Activated CD4-positive, alpha-beta memory T cell treated with anti-CD3 and anti-CD28 coated beads, Interleukin-2, amount 10 ng/mL, durations not matched to agents 7 days and 5 days (primary cell): ENCODE results near the gene MYOC. TPM values are rescaled to one million over a fixed set of nuclear protein-coding genes. Genes with fewer than 3 reads are reported as not detected.

Experiments used
- CTCF ChIA-PET: fragments of 350-600 bp; sonication (Branson Sonifier 250); formaldehyde crosslinking; loops from one replicate; lab custom pipeline; 2021; ENCODE audit warnings: antibody characterized with exemption, inconsistent platforms; lab: Charles Lee
- POLR2A ChIA-PET: fragments of 350-600 bp; sonication (Branson Sonifier 250); formaldehyde crosslinking; loops from one replicate; lab custom pipeline; 2021; ENCODE audit warnings: antibody characterized with exemption; lab: Charles Lee
- DNase-seq: peaks from one replicate; pipeline ENCODE4 v3.0.0-alpha.2; 2020
- H3K27ac Mint-ChIP-seq: one replicate; pipeline ENCODE4 v1.8.0; 2021; ENCODE audit warnings: mild to moderate bottlenecking, mixed read lengths
- H3K27me3 Mint-ChIP-seq: one replicate; pipeline ENCODE4 v1.8.0; 2021; ENCODE audit warnings: mixed read lengths
- H3K36me3 Mint-ChIP-seq: one replicate; pipeline ENCODE4 v1.8.0; 2021; ENCODE audit warnings: low read depth, mixed read lengths
- H3K4me1 Mint-ChIP-seq: one replicate; pipeline ENCODE4 v1.8.0; 2021; ENCODE audit warnings: mixed read lengths
- H3K4me3 Mint-ChIP-seq: one replicate; pipeline ENCODE4 v1.8.0; 2021; ENCODE audit warnings: mild to moderate bottlenecking, mixed read lengths
- H3K9me3 Mint-ChIP-seq: one replicate; pipeline ENCODE4 v1.8.0; 2021; ENCODE audit warnings: mixed read lengths
- total RNA-seq, 2 experiments: library from RNA; stranded (reverse); gene quantifications; one replicate each; pipeline ENCODE4 v1.2.3, GENCODE V29; 2021

MYOC gene
- total RNA-seq, 2 experiments from 2014 or later = not detected

GRCh38 chr1:171644805-171645483, 7.5 kb downstream of the MYOC start:
- Mint-ChIP-seq H3K36me3 (no peaks in the 10 kb centered on the region), H3K4me1 (peaks cover 5% of the 10 kb centered on the region), H3K4me3 (no peak overlapping the region), H3K27me3 (peaks cover 2% of the 10 kb centered on the region), H3K27ac (no peak overlapping the region), H3K9me3 (no peaks in the 10 kb centered on the region)
- peak; percentile 74 for DNase-seq
- CTCF ChIA-PET = interaction anchor here (0.6 to 3.4 kb wide), 36 partner anchors 9 to 763 kb away, joined by 3 to 48 read pairs (median 4); partner anchors contain the start of genes DNM3, FMO4, METTL13 and PRRC2C
- POLR2A ChIA-PET = interaction anchor here (1.4 to 1.5 kb wide), 2 partner anchors 95 to 160 kb away, joined by 3 to 4 read pairs; partner anchors contain the start of gene PRRC2C

GRCh38 chr1:171643156-171643555, 9.3 kb downstream of the MYOC start:
- CTCF ChIA-PET = no interaction called here

GRCh38 chr1:171642197-171642596, 10.3 kb downstream of the MYOC start:
- no peaks in the 10 kb centered on the region for H3K9me3 Mint-ChIP-seq
- ChIA-PET CTCF (interaction anchor here (0.6 to 1.3 kb wide), 3 partner anchors 157 to 329 kb away, joined by 3 to 4 read pairs (median 3); no protein-coding TSS in a partner anchor), POLR2A (no interaction called here)
- H3K4me1 Mint-ChIP-seq = peaks cover 5% of the 10 kb centered on the region
- DNase-seq = no peak
- H3K27me3 Mint-ChIP-seq = peaks cover 2% of the 10 kb centered on the region
- no peak overlapping the region for H3K4me3 Mint-ChIP-seq
- no peaks in the 10 kb centered on the region for H3K36me3 Mint-ChIP-seq
- no peak overlapping the region for H3K27ac Mint-ChIP-seq

More at GRCh38 chr1:171643156-171643555, 9.3 kb downstream of the MYOC start:
- POLR2A ChIA-PET = no interaction called here
- no peak for DNase-seq
- Mint-ChIP-seq H3K4me3 (no peak overlapping the region), H3K27ac (no peak overlapping the region), H3K27me3 (peaks cover 2% of the 10 kb centered on the region), H3K36me3 (no peaks in the 10 kb centered on the region), H3K9me3 (no peaks in the 10 kb centered on the region), H3K4me1 (peaks cover 5% of the 10 kb centered on the region)

DNA sequence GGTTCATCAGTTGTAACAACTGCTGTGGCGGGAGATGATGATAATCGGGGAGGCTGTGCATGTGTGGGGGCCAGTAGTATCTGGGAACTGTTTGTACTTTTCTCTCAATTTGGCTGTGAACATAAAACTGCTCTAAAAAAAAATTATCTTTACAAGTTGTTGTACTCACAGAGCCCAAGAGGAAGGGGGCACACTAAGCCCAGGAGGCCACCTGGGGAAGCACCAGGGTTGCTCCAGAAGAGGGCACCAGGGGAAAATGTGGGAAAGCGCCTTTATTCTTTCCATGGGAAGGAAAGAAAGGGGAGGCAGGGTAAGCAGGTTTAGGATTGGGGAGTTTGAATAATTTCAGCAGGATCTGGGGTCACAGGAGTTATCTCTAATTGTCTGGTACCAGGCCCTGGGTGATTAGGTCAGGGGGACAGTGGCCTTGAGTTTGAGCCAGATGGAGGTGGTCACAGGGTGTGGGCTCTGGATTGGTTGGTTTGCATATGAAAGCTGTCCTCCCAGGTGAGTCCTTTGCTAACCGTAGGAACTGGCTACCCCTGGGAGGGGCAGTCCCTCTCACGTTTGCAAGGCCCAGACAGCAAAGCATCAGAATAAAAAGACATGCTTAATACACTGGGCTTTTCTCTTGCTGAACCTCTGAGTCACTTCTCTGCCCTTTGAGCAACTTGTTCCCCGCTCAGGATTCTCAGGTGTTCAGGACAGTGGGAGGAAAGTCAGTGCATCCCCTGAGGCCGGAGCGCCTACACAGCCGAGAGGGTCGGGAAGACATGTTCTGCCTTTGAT, 11.2 kb downstream of the MYOC start:
- POLR2A ChIA-PET = no interaction called here
- no peak overlapping the region for H3K27ac Mint-ChIP-seq
- CTCF ChIA-PET = interaction anchor here (1.3 kb wide), 1 partner anchor 156 kb away, joined by 3 read pairs; no protein-coding TSS in a partner anchor

DNA sequence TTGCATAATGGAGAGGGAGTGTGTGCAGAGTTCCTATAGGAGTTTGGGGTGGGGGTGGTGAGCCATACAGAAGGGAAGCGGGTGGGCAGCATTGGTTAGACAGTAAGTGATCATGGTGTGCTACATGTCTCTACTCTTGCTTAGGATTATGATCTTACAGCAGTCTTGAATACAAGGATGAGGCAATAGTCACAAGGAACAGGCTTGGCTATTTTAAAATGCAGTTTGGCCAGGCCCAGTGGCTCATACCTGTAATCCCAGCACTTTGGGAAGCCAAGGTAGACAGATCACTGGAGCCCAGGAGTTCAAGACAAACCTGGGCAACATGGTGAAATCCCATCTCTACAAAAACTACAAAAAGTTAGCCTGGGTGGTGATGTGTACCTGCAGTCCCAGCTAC, 12.3 kb downstream of the MYOC start:
- H3K36me3 Mint-ChIP-seq = no peaks in the 10 kb centered on the region

More for the DNA sequence above, 11.2 kb downstream of the MYOC start:
- Mint-ChIP-seq H3K4me1 (peaks cover 5% of the 10 kb centered on the region), H3K27me3 (peaks cover 2% of the 10 kb centered on the region), H3K4me3 (no peak overlapping the region), H3K9me3 (no peaks in the 10 kb centered on the region), H3K36me3 (no peaks in the 10 kb centered on the region)
- DNase-seq = no peak

DNA sequence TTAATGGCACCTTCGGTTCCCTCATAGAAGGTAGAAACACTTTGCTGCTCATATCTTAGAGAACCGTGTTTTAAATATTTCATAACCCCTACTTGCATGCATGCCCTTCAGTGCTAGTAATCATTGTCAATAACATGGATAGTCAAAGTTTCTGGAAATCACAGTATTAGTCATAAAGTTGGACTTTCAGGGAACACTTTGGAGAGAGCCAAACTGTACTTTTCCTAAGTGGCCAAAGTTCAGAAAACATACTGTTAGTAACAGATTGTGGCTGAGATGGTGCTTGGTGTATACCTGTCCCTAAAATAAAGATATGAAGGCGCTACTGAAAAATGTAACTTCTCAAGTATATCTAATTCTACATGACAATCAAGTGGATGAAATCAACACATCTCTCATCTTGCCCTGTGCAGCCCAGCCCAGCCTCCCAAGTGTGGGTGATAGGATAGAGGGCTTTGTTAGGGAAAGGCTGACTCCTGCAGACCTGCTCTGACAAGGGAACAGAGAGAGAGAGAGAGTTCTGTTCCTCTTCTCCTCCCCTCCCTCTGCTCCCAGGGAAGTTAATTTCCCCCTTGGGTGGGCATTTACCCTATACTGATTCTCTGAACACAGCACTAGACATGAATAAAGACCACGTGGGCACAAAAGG, 14.4 kb downstream of the MYOC start:
- ChIA-PET POLR2A (no interaction called here), CTCF (no interaction called here)
- H3K4me1 Mint-ChIP-seq = no peaks in the 10 kb centered on the region

More for the DNA sequence above, 12.3 kb downstream of the MYOC start:
- no peak overlapping the region for H3K27ac Mint-ChIP-seq
- peaks cover 2% of the 10 kb centered on the region for H3K27me3 Mint-ChIP-seq
- POLR2A ChIA-PET = no interaction called here
- H3K4me1 Mint-ChIP-seq = peaks cover 5% of the 10 kb centered on the region
- DNase-seq = no peak
- CTCF ChIA-PET = no interaction called here
- no peak overlapping the region for H3K4me3 Mint-ChIP-seq
- H3K9me3 Mint-ChIP-seq = no peaks in the 10 kb centered on the region

GRCh38 chr1:171636141-171636540, 16.3 kb downstream of the MYOC start:
- Mint-ChIP-seq H3K4me1 (no peaks in the 10 kb centered on the region), H3K27ac (no peak overlapping the region), H3K36me3 (no peaks in the 10 kb centered on the region), H3K27me3 (peaks cover 5% of the 10 kb centered on the region), H3K4me3 (no peak overlapping the region), H3K9me3 (no peaks in the 10 kb centered on the region)
- ChIA-PET CTCF (interaction anchor here (0.6 to 2.1 kb wide), 2 partner anchors 8 to 39 kb away, joined by 3 to 11 read pairs; no protein-coding TSS in a partner anchor), POLR2A (no interaction called here)
- DNase-seq = no peak

More for the DNA sequence above, 14.4 kb downstream of the MYOC start:
- H3K27ac Mint-ChIP-seq = no peak overlapping the region
- no peaks in the 10 kb centered on the region for H3K36me3 Mint-ChIP-seq
- H3K27me3 Mint-ChIP-seq = no peaks in the 10 kb centered on the region
- H3K9me3 Mint-ChIP-seq = no peaks in the 10 kb centered on the region
- H3K4me3 Mint-ChIP-seq = no peak overlapping the region
- DNase-seq = no peak

DNA sequence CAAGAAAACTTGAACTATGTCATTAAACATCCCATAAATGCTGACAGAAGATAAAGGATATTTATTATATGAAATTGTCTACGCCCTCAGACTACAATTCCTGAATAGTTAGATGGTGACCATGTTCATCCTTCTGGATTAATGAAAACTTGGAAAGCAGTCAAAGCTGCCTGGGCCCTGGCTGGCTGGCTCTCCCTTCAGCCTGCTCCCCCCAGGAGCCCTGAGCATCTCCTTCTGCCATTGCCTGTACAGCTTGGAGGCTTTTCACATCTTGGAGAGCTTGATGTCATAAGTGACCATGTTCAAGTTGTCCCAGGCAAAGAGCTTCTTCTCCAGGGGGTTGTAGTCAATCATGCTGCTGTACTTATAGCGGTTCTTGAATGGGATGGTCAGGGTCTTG, 16.8 kb downstream of the MYOC start:
- no peaks in the 10 kb centered on the region for H3K4me1 Mint-ChIP-seq
- ChIA-PET CTCF (interaction anchor here (0.6 to 2.1 kb wide), 2 partner anchors 9 to 11 kb away, joined by 4 to 11 read pairs; no protein-coding TSS in a partner anchor), POLR2A (interaction anchor here (0.6 kb wide), 1 partner anchor 125 kb away, joined by 4 read pairs; no protein-coding TSS in a partner anchor)
- DNase-seq = no peak
- H3K4me3 Mint-ChIP-seq = no peak overlapping the region
- H3K36me3 Mint-ChIP-seq = no peaks in the 10 kb centered on the region
- no peaks in the 10 kb centered on the region for H3K9me3 Mint-ChIP-seq
- no peak overlapping the region for H3K27ac Mint-ChIP-seq
- H3K27me3 Mint-ChIP-seq = peaks cover 5% of the 10 kb centered on the region

GRCh38 chr1:171628225-171628624, 24.3 kb downstream of the MYOC start:
- Mint-ChIP-seq H3K9me3 (no peaks in the 10 kb centered on the region), H3K36me3 (no peaks in the 10 kb centered on the region), H3K4me3 (no peak overlapping the region), H3K27ac (no peak overlapping the region), H3K27me3 (peaks cover 14% of the 10 kb centered on the region), H3K4me1 (no peaks in the 10 kb centered on the region)
- CTCF ChIA-PET = interaction anchor here (2.5 kb wide), 1 partner anchor 17 kb away, joined by 8 read pairs; no protein-coding TSS in a partner anchor
- DNase-seq = no peak
- POLR2A ChIA-PET = no interaction called here

GRCh38 chr1:171627020-171627419, 25.5 kb downstream of the MYOC start:
- CTCF ChIA-PET = no interaction called here
- Mint-ChIP-seq H3K36me3 (no peaks in the 10 kb centered on the region), H3K27ac (no peak overlapping the region), H3K27me3 (peaks cover 12% of the 10 kb centered on the region), H3K4me3 (no peak overlapping the region), H3K9me3 (no peaks in the 10 kb centered on the region), H3K4me1 (no peaks in the 10 kb centered on the region)
- POLR2A ChIA-PET = interaction anchor here (0.7 kb wide), 1 partner anchor 47 kb away, joined by 3 read pairs; no protein-coding TSS in a partner anchor
- no peak for DNase-seq

DNA sequence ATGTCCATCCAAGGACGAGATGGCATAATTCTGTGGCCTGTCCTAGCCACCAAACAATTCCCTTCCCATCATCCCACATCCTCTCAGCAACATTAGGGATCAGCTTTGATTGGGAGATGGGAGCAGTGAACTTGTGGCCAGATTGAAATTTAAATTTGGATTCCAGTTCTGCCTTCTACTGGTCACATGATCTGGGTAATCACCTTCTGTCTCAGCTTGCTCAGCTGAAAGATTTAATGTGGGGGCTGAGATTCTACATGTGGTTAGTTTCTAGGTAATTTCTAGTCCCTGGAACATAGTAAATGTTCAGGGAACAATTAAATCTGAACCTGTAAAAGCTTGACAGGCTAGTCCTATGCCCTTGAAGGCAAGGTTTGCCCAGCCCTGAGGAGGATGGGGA, 27.3 kb downstream of the MYOC start:
- ChIA-PET POLR2A (no interaction called here), CTCF (interaction anchor here (0.9 to 1.1 kb wide), 2 partner anchors 20 to 140 kb away, joined by 3 read pairs; partner anchors contain the start of gene PRRC2C)
- Mint-ChIP-seq H3K4me3 (no peak overlapping the region), H3K27ac (no peak overlapping the region), H3K36me3 (no peaks in the 10 kb centered on the region), H3K4me1 (no peaks in the 10 kb centered on the region), H3K9me3 (no peaks in the 10 kb centered on the region), H3K27me3 (peaks cover 7% of the 10 kb centered on the region)
- DNase-seq = no peak

DNA sequence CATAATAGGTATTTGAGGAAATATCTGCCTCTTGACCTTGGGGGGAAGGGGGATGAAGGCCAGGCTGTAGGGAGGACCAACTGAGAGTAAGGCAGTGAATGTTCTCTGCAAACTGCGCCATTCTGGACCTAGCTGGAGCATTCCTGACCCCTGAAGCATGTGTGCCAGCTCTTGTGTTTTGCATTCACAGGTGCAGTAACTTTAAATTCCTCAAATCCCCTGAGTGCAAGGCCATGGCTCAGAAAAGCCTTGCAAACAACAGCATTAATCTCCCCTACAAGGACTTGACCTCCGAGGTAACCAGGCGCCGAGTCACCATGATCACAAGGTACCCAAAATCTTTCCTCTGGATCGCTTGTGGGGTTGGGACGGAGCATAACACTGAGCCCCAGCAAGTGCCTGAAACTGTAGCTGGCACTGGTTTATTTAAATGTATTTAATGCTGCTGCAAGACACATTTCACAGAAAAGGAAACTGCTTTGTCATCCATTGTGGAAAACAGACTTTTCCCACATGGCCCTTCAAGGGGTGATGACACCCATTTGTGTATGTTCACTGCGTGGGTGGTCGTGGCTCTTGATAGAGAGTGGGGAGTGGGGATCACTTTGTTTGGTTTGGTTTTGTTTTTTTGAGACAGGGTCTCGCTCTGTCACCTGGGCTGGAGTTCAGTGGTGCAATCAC, 28.7 kb downstream of the MYOC start:
- CTCF ChIA-PET = interaction anchor here (1.2 kb wide), 1 partner anchor 21 kb away, joined by 3 read pairs; no protein-coding TSS in a partner anchor
- no peaks in the 10 kb centered on the region for H3K36me3 Mint-ChIP-seq

More for the DNA sequence above, 28.7 kb downstream of the MYOC start:
- no peak for DNase-seq
- no peaks in the 10 kb centered on the region for H3K9me3 Mint-ChIP-seq
- H3K27ac Mint-ChIP-seq = no peak overlapping the region
- H3K4me1 Mint-ChIP-seq = no peaks in the 10 kb centered on the region
- POLR2A ChIA-PET = no interaction called here
- H3K27me3 Mint-ChIP-seq = peaks cover 7% of the 10 kb centered on the region
- no peak overlapping the region for H3K4me3 Mint-ChIP-seq
